ENCODE results near the gene ASB4.

GRCh38 chr7:95502403-95502802, 16.7 kb downstream of the ASB4 start:
- TF ChIP-seq REST (IDR thresholded peaks at IDR 0.05; ENCODE audit: insufficient replicate concordance, low read depth): no peak
- no peak for TF ChIP-seq CTCF (IDR thresholded peaks at IDR 0.05; ENCODE audit: insufficient read depth, low read length)
- no peak for TF ChIP-seq GABPA (IDR thresholded peaks at IDR 0.05; ENCODE audit: low read depth)
- TF ChIP-seq POLR2AphosphoS5 (IDR thresholded peaks at IDR 0.05; ENCODE audit: low read depth): no peak

Data from HL-60 (cell line).